Measurements from ENCODE around the gene ZDHHC14.

DNA sequence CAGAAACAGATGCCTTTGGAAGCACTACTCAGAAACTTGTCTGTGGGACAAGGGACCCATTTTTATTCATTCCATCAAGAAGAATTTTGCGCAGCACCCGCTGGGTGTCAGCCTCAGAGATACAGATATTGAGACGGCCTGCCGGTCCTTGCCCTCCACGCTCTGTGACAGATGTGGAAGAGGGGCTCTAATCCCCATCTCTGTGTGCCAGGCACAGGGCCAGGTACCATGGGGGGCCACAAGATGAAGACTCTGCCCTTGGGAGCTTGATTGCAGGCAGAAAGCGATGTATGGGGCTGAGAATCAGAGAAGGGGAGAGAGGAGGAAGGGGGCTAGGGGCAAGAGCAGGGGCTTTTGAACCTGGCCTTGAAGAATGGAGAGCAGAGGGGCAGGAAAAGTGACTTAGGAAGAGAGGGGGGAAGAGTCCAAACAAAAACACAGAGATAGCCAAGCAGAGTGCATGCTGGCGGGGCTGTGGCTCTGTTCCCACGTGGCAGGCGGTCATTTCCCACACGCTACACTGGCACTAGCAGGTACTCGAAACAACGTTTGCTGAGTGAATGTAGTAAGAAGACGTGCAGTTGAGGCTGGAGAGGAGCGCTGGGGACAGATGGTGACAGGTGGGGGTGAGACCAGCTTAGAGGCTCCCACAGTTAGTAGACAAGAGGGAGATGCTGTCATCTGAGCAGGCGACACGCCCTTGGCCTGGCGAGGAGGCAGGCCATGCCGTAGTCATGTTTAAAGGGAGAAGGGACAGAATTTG is 271.8 kb downstream of the ZDHHC14 start:
- TF ChIP-seq, protein P1, sequence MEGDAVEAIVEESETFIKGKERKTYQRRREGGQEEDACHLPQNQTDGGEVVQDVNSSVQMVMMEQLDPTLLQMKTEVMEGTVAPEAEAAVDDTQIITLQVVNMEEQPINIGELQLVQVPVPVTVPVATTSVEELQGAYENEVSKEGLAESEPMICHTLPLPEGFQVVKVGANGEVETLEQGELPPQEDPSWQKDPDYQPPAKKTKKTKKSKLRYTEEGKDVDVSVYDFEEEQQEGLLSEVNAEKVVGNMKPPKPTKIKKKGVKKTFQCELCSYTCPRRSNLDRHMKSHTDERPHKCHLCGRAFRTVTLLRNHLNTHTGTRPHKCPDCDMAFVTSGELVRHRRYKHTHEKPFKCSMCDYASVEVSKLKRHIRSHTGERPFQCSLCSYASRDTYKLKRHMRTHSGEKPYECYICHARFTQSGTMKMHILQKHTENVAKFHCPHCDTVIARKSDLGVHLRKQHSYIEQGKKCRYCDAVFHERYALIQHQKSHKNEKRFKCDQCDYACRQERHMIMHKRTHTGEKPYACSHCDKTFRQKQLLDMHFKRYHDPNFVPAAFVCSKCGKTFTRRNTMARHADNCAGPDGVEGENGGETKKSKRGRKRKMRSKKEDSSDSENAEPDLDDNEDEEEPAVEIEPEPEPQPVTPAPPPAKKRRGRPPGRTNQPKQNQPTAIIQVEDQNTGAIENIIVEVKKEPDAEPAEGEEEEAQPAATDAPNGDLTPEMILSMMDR (conservative IDR thresholded peaks at IDR 0.05; ENCODE audit: low read depth, low read length): no peak
- TF ChIP-seq EZH2 (IDR thresholded peaks at IDR 0.05; ENCODE audit: low read length, unreplicated experiment): no peak
- TF ChIP-seq EZH2phosphoT487 (IDR thresholded peaks at IDR 0.05; ENCODE audit: borderline replicate concordance, low read length): no peak

All from PC-3 (cell line).